Measurements from ENCODE around the gene ABCC3. TPM values are rescaled to one million over a fixed set of nuclear protein-coding genes. Genes with fewer than 3 reads are reported as not detected.

Gene ABCC3
- total RNA-seq, 1 donor from 2014 or later = not detected

- Mint-ChIP-seq H3K27me3 (ENCODE audit: unreplicated experiment) (peaks cover 20% of the 10 kb centered on the region), H3K27ac (ENCODE audit: unreplicated experiment) (no peak overlapping the region), H3K4me1 (ENCODE audit: low read depth, unreplicated experiment) (peaks cover 24% of the 10 kb centered on the region), H3K4me3 (ENCODE audit: unreplicated experiment) (no peak overlapping the region), H3K9me3 (ENCODE audit: unreplicated experiment) (peaks cover 7% of the 10 kb centered on the region), H3K36me3 (ENCODE audit: unreplicated experiment) (no peaks in the 10 kb centered on the region)
- no peak for DNase-seq
- TF ChIP-seq CTCF (IDR thresholded peaks at IDR 0.05; ENCODE audit: partially characterized antibody, unreplicated experiment) = no peak
These were observed 46.2 kb upstream of the ABCC3 start for GRCh38 chr17:50588391-50589049.

GRCh38 chr17:50589095-50589705 is 45.5 kb upstream of the ABCC3 start:
- H3K27ac Mint-ChIP-seq (ENCODE audit: unreplicated experiment) = no peak overlapping the region
- peaks cover 25% of the 10 kb centered on the region for H3K4me1 Mint-ChIP-seq (ENCODE audit: low read depth, unreplicated experiment)
- peaks cover 7% of the 10 kb centered on the region for H3K9me3 Mint-ChIP-seq (ENCODE audit: unreplicated experiment)
- peaks cover 16% of the 10 kb centered on the region for H3K27me3 Mint-ChIP-seq (ENCODE audit: unreplicated experiment)
- no peaks in the 10 kb centered on the region for H3K36me3 Mint-ChIP-seq (ENCODE audit: unreplicated experiment)
- no peak for TF ChIP-seq CTCF (IDR thresholded peaks at IDR 0.05; ENCODE audit: partially characterized antibody, unreplicated experiment)
- H3K4me3 Mint-ChIP-seq (ENCODE audit: unreplicated experiment) = no peak overlapping the region
- DNase-seq = no peak

GRCh38 chr17:50590946-50591737 is 43.5 kb upstream of the ABCC3 start:
- Mint-ChIP-seq H3K27me3 (ENCODE audit: unreplicated experiment) (peaks cover 18% of the 10 kb centered on the region), H3K27ac (ENCODE audit: unreplicated experiment) (no peak overlapping the region), H3K36me3 (ENCODE audit: unreplicated experiment) (no peaks in the 10 kb centered on the region), H3K4me1 (ENCODE audit: low read depth, unreplicated experiment) (peaks cover 32% of the 10 kb centered on the region), H3K9me3 (ENCODE audit: unreplicated experiment) (peaks cover 8% of the 10 kb centered on the region), H3K4me3 (ENCODE audit: unreplicated experiment) (no peak overlapping the region)
- DNase-seq = no peak
- TF ChIP-seq CTCF (IDR thresholded peaks at IDR 0.05; ENCODE audit: partially characterized antibody, unreplicated experiment) = no peak

GRCh38 chr17:50593321-50593720 is 41.4 kb upstream of the ABCC3 start:
- H3K27me3 Mint-ChIP-seq (ENCODE audit: unreplicated experiment) = peaks cover 15% of the 10 kb centered on the region
- peak overlapping the region; percentile 62 for H3K27ac Mint-ChIP-seq (ENCODE audit: unreplicated experiment)
- H3K9me3 Mint-ChIP-seq (ENCODE audit: unreplicated experiment) = peaks cover 8% of the 10 kb centered on the region
- TF ChIP-seq CTCF (IDR thresholded peaks at IDR 0.05; ENCODE audit: partially characterized antibody, unreplicated experiment) = no peak
- peak overlapping the region; percentile 49 for H3K4me3 Mint-ChIP-seq (ENCODE audit: unreplicated experiment)
- DNase-seq = peak; percentile 77
- H3K4me1 Mint-ChIP-seq (ENCODE audit: low read depth, unreplicated experiment) = peaks cover 27% of the 10 kb centered on the region
- H3K36me3 Mint-ChIP-seq (ENCODE audit: unreplicated experiment) = no peaks in the 10 kb centered on the region
